Activated CD8-positive, alpha-beta memory T cell treated with anti-CD3 and anti-CD28 coated beads for 48 hours (primary cell): ENCODE measurements around the gene C1QTNF5.

ENCODE experiments used
- DNase-seq, 3 experiments: peaks; one replicate each; pipeline ENCODE4 v3.0.0-alpha.2; 2020; ENCODE audit warnings: low read depth in 2 of 3, low spot score in 2 of 3

C1QTNF5 gene

GRCh38 chr11:119359365-119360214 is 18.9 kb upstream of the C1QTNF5 start:
- no peak for DNase-seq

GRCh38 chr11:119357074-119357473 is 16.4 kb upstream of the C1QTNF5 start:
- no peak for DNase-seq

- peak in 2 of 3 experiments; percentile 42 to 56 for DNase-seq
Measured at GRCh38 chr11:119356349-119357031, 15.8 kb upstream of the C1QTNF5 start.

DNA sequence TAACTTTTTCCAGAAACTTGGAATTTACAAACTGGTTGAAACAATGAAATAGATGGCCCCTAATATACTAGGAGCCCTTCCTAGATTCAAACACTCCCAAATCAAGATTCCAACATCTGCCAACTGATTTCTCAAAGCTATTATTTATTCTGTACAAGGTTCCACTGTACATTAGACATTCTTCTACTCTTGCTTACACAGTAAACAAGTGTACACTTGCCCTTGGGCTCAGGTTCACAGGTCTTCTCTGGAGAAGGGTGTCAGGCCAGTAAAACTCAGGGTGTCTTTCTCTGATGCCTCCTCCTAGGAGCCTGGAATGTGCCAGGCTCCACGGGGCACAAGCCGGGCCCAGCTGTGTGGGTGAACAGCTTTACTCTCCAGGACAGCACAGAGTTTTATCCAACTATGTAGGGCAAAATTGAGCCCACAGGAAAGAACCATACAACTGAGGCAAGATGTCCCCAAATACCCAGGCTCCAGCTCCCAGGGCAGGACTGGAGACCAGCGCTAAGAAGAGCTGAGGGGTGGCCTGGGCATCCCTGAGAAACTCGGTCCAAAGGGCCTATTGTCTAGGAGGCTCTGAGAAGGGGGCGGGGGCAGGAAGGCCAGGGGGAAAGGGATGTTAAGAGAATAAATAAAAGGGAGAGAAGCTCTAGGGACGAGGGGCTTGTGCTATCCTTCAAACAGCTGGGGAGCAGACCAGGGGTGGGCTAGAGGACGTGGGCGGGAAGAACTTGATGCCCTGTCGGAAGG is 14.6 kb upstream of the C1QTNF5 start:
- no peak for DNase-seq

GRCh38 chr11:119352857-119353260 is 12.2 kb upstream of the C1QTNF5 start:
- DNase-seq, result no peak

GRCh38 chr11:119351232-119351631 is 10.5 kb upstream of the C1QTNF5 start:
- no peak for DNase-seq

DNA sequence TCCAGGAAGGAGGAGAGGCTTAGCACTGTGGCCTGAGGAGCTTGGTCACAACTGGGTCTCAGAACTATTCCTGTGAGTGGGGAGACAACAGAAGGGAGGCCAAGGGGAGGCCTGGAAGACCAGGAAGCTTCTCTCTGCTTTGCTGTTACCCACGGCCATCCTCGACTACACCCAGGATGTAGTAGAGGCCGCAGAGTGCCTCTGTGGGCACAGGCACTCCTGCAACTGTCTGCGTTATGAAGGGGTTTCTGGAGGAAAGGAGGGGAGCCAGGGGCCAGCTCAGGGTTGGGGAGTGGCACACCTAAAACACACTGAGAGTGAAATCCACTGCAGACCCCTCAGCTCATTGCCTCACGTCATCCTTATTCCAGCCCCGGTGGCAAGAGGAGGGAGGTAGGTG is 9.6 kb upstream of the C1QTNF5 start:
- no peak for DNase-seq

DNA sequence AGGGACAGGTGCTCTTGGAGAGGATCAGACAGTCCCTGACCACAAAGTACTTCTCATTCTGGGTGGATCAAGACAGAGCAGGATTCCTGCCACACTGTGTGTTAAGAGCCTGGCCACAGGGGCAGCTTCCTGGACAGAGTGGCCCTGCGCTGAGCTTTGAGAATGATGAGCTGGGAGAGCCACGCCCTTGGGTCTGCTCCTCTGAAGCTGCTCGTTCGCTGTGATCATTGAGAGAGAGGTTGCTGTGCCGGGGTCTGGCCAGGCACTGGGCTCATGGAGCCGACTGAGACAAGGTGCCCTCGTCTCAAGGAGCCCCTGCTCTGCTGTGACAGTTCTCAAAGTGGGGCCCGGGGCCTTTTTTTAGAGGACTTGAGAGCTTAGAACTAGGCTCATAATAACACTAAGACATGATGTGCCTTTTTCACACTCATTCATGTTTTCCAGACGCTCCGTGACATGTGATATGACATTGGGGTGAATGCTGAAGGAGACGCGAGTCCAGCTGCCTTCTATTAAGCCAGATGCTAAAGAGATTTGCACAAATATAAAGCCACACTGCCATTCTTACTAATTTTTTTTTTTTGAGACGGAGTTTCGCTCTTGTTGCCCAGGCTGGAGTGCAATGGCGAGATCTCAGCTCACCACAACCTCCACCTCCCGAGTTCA is 7.4 kb upstream of the C1QTNF5 start:
- DNase-seq, result no peak

DNA sequence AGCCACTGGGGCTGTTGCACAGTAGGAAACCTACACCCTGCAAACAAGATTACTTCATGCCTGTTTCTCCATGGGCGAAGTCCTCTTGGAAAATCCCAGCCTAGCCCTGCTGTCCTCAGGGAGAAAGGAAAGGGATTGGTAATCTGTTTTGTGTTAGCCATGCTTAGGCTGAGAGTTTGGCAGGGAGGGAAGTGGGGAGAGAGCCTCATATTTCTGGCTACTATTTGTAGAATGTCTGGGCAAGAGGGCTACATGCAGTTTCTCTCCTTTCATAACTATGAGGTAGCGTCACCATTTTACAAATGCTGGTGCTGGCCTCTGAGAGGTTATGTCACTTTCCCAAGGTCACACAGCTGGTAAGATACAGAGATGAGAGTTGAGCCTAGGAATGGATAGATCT is 6.6 kb upstream of the C1QTNF5 start:
- DNase-seq, result no peak

DNA sequence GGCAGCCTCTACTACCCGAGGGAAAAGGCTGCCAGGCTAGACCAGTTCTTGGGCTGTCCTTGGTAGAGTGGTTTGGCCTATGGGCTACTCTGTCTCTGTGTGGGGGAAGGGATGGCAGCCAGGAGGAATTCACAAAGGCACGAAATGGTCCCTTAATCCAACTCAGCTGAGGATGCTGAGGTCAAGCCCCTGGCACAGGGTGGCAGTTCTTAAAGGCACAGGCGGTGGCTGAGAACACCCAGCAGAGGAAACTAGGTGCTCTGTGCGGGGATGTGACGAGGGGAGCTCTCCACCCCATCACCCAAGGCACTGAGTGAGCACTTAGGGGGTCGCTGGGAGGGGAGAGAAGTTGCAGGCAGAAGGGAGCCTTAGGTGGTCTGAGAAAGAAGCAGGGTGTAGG is 5.9 kb upstream of the C1QTNF5 start, which contains the start of gene MFRP:
TSS of gene MFRP (minus strand) at position 101 of the 400 bp plus-strand sequence. CDS start 192 bp downstream, outside the sequence.
- DNase-seq, result no peak

DNA sequence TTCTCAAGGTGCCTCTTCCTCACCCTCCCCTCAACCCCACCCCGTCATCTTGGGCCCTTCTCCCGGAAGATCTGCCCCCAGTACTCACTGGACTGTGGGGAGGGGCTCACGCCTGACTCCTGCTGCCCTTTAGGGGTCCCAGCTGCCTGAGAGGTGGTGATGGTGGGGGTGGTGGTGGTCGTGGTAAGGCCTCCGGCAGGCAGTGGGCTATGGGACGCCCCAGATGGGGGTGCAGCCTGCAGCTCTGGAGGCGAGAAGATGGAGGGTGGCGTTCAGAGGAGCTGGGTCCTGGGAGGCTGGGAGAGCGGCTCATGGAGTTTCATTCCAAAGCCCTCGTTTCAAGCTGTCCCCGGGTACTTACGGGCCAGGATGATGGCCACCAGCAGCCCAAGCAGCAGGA is 5.0 kb upstream of the C1QTNF5 start:
- DNase-seq, result no peak

DNA sequence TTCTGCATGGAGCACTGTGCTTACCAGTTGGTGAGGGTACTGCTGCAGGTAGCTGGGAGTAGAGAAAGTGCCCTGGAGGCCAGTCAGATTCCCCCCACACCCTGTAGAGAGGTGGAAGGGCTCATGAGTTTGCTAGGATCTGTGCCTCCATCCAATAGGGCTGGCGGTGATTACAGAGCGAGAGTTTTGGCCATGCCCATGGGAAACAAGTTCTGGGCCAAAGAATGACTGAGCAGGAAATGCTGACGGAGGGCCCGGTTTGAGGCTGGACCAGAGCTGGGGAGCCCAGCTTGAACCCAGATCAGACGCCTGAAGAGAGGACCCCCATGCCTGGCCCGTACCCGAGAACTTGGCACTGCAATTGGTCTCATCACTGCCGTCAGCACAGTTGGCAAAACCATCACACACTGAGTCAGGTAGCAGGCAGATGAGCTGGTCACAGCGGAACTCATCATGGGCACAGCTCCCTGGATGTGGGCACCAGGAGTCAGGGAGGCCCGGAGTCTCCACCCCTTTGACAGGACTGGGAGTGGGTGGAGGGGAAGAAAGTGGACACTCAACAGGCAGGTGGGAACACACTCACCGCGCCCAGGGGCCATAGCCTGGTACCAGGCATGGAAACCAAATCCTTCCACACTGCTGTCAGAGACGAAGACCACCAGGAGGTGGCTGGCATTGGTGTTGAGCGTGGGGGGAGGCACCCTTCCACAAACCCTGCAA is 3.8 kb upstream of the C1QTNF5 start:
- DNase-seq, result no peak

DNA sequence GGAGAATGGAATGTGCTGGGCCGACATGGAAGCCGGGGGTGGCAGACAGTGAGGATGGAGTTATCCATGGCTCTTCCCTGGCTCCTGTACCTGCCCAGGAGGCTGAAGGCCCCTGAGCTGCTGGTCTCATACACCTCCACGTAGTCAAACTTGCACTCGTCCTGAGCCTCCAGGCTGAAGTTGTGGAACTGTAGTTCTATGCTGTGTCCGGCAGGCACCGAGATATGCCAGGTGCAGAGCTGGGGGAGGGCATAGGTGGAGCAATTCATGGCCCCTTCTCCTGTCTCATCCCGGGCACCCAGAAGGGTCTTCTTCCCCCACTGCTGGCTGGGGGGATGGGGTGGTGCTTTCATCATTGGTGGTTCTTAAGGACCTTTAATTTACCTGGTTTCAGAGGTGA is 3.0 kb upstream of the C1QTNF5 start:
- DNase-seq, result no peak

- DNase-seq, result no peak
Measured at GRCh38 chr11:119342362-119343130, 1.9 kb upstream of the C1QTNF5 start.

DNA sequence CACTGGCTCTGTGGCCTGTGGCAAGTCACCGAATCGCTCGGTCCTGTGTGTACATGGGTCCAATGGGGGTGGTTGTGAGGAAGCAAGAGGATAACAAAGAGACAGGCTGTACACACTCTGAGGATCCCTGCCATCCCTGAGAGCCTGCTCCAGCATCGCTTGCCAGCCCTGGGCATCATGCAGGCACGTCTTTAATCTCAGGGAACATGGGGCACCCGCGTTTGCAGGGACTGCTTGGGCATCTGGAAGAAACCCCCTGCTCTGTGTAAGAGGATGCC is 1.3 kb upstream of the C1QTNF5 start:
- no peak for DNase-seq

- no peak for DNase-seq
Measured at GRCh38 chr11:119341222-119342022, 739 bp upstream of the C1QTNF5 start.

DNA sequence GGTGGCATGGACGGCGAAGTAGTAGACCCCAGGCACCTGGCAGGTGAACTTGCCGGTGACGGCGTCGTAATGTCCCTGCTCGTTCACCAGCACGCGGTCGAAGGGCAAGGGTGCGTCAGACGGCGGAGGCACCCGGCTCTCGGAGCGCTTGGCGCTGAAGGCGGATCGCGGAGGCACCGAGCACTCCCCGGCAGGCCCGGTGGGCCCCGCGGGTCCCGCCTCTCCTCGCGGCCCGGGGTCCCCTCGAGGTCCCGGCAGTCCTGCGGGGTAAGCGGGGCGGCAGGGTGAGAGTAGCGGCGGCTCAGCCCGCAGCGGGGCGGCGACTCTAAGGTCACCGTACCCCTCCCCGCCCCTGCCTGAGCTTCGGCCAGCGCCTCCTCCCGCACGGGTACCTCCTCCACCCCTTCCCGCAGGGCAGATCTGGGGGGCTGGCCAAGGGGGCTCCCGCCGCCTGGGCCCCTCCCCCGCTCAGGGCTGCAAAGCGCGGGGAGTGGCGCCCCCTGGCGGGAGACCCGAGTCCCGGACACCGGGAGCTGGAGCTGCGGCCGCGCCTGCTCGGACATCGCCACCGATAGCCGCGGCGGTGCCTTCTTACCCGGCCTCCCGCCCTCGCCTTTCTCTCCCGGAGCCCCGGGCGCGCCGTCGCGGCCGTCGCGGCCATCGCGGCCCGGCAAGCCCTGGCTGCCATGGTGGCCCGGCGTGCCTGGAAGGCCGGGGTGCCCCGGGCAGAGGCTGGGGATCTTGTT is 921 bp downstream of the C1QTNF5 start:
- DNase-seq, result no peak

DNA sequence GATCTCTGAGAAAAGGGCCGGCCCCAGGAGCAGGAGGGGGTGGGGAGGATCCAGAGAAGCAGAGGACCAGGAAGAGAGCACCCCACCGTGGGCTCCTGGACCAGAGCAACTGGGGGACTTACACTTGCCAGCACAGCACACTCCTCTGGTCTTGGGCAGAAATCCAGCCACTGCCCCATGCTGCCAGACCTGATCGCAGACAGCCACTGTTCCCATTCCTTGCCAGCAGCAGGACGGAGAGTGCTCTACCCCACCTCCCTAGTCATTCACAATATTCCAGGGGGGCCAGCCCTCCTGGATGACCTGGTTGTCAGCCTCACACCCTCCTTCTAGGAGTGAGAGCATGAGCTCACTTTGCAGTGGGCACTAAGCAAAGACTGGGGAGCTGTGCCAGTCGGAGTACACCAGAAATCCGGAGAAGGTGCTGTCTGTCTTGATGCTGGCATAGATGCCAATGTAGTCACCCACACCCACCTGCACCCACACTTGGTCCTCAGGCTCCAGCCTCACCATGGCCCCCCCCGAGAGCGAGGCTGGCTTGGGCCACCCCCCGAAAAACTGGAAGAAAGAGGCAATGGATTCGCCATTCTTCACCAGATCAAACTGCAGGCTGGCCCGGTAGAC is 1.6 kb downstream of the C1QTNF5 start:
- no peak for DNase-seq
